ENCODE measurements around the gene ENOPH1. TPM values are rescaled to one million over a fixed set of nuclear protein-coding genes. Genes with fewer than 3 reads are reported as not detected.

ENOPH1 gene
- total and polyA plus RNA-seq, 2 of the 13 experiments (the other 11 are each of a cell fraction or from before 2014, with no cell fraction given) = 15.5 to 64.3 TPM

GRCh38 chr4:82436130-82436529 is 5.7 kb downstream of the ENOPH1 start:
- Histone ChIP-seq H3K79me2 (ENCODE audit: insufficient read depth, low read length) (peaks cover 95% of the 10 kb centered on the region), H3K4me2 (ENCODE audit: low read depth, low read length) (no peak overlapping the region), H3K9me3 (ENCODE audit: low read length) (no peaks in the 10 kb centered on the region), H3K4me1 (ENCODE audit: insufficient read depth, low read length) (peaks cover 93% of the 10 kb centered on the region), H3K27me3 (ENCODE audit: control insufficient read depth in 1 of 2, insufficient read depth in 2 of 2, low read length in 2 of 2) (no peaks in the 10 kb centered on the region; a peak in 1 of 5 replicates), H3K36me3 (replicated peaks in 1 of 2; ENCODE audit: control insufficient read depth in 1 of 2, insufficient read depth in 2 of 2, low read length in 2 of 2) (peaks cover 0 to 4% of the 10 kb centered on the region in 2 experiments; a peak in 2 of 5 replicates), H3K27ac (ENCODE audit: extremely low read length, insufficient read depth, low read length) (peak overlapping the region; percentile 29), H3K4me3 (replicated peaks in 1 of 3; ENCODE audit: insufficient read depth in 1 of 3, low read depth in 2 of 3, low read length in 3 of 3) (no peak overlapping the region), H2AFZ (ENCODE audit: low read length) (no peak overlapping the region), H4K20me1 (ENCODE audit: insufficient read depth, low read length) (peaks cover 19% of the 10 kb centered on the region), H3K9ac (ENCODE audit: insufficient read depth, low read depth, low read length) (no peak overlapping the region)
- no peak for ATAC-seq
- 85% methylated on average over 5 of the region's 5 CpGs for WGBS (ENCODE audit: low lambda C conversion rate)
- intact Hi-C loops (cut with micrococcal nuclease; ENCODE audit: unreplicated experiment) (loop anchor here (10.0 kb wide), 1 partner anchor 151 kb away; no protein-coding TSS in a partner anchor), in situ Hi-C loops (cut with HindIII; ENCODE audit: extremely low pct_ligation_motif_present, low pct_unique_long_range_greater_than_20kb) (no loop called here)
- ChIA-PET POLR2A (no interaction called here), CTCF (ENCODE audit: low intra/inter-chr PET ratio, low total read pairs) (no interaction called here)
- no peak for FAIRE-seq
- TF ChIP-seq MAFF (IDR thresholded peaks at IDR 0.05; ENCODE audit: low read depth, low read length) = peak; percentile 80
- TF ChIP-seq MAFK (conservative IDR thresholded peaks at IDR 0.05 in 1 of 2, IDR thresholded peaks at IDR 0.05 in 1 of 2; ENCODE audit: low read length in 2 of 2) = peak; percentile 78 to 87
- no peak for TF ChIP-seq MYC (CRISPR knock-in tag; IDR thresholded peaks at IDR 0.05; ENCODE audit: borderline replicate concordance)
- no TSS peak for BruUV-seq (replicated peaks)
- DNase-seq (ENCODE audit: low spot score) = no peak

GRCh38 chr4:82436780-82437179 is 6.4 kb downstream of the ENOPH1 start:
- H3K9me3 ChIP-seq (ENCODE audit: low read length) = no peaks in the 10 kb centered on the region
- ChIA-PET CTCF (ENCODE audit: low intra/inter-chr PET ratio, low total read pairs) (no interaction called here), POLR2A (interaction anchor here (4.5 kb wide), 1 partner anchor 8 kb away, joined by 20 read pairs; no protein-coding TSS in a partner anchor)
- no peak for TF ChIP-seq PITX1 (CRISPR knock-in tag; IDR thresholded peaks at IDR 0.05)
- TF ChIP-seq ZNF891 (CRISPR knock-in tag; IDR thresholded peaks at IDR 0.05) = no peak
- peak; percentile 70 for TF ChIP-seq ZNF121 (CRISPR knock-in tag; IDR thresholded peaks at IDR 0.05)
- TF ChIP-seq CREB1 (IDR thresholded peaks at IDR 0.05) = 0 out of 2 replicates have a peak, but pooled peaks have one; percentile 28
- TF ChIP-seq CREB1 (CRISPR knock-in tag; IDR thresholded peaks at IDR 0.05) = no peak
- TF ChIP-seq TAF1 (CRISPR knock-in tag; IDR thresholded peaks at IDR 0.05) = no peak
- 91% methylated on average over 4 of the region's 4 CpGs for WGBS (ENCODE audit: low lambda C conversion rate)
- intact Hi-C loops (cut with micrococcal nuclease; ENCODE audit: unreplicated experiment) = loop anchor here (10.0 kb wide), 1 partner anchor 152 kb away; no protein-coding TSS in a partner anchor
- peaks cover 0 to 4% of the 10 kb centered on the region in 2 experiments; a peak in 2 of 5 replicates for H3K36me3 ChIP-seq (replicated peaks in 1 of 2; ENCODE audit: control insufficient read depth in 1 of 2, insufficient read depth in 2 of 2, low read length in 2 of 2)
- peaks cover 94% of the 10 kb centered on the region for H3K79me2 ChIP-seq (ENCODE audit: insufficient read depth, low read length)
- H2AFZ ChIP-seq (ENCODE audit: low read length) = no peak overlapping the region
- H3K4me2 ChIP-seq (ENCODE audit: low read depth, low read length) = no peak overlapping the region
- peaks cover 87% of the 10 kb centered on the region for H3K4me1 ChIP-seq (ENCODE audit: insufficient read depth, low read length)
- no peak for FAIRE-seq
- H4K20me1 ChIP-seq (ENCODE audit: insufficient read depth, low read length) = peaks cover 20% of the 10 kb centered on the region
- H3K27ac ChIP-seq (ENCODE audit: extremely low read length, insufficient read depth, low read length) = peak overlapping the region; percentile 25
- no peak overlapping the region for H3K9ac ChIP-seq (ENCODE audit: insufficient read depth, low read depth, low read length)
- no peak for DNase-seq (ENCODE audit: low spot score)
- ATAC-seq = no peak
- no TSS peak for BruUV-seq (replicated peaks)
- H3K4me3 ChIP-seq (replicated peaks in 1 of 3; ENCODE audit: insufficient read depth in 1 of 3, low read depth in 2 of 3, low read length in 3 of 3) = no peak overlapping the region
- in situ Hi-C loops (cut with HindIII; ENCODE audit: extremely low pct_ligation_motif_present, low pct_unique_long_range_greater_than_20kb) = no loop called here
- no peaks in the 10 kb centered on the region for H3K27me3 ChIP-seq (ENCODE audit: control insufficient read depth in 1 of 2, insufficient read depth in 2 of 2, low read length in 2 of 2)
